Tibial artery (tissue), 4 donors: ENCODE results near the gene EGR2.
"Not testable (repeated sequence)": the region's sequence is repeated elsewhere in the genome, so short reads cannot be mapped to it uniquely, and the experiment has no call there.

Source experiments
- DNase-seq, 2 donors: peaks; one replicate each; pipeline ENCODE4 v3.0.0-alpha.2; 2019
- H3K27ac ChIP-seq, 2 donors: fragments of 200-600 bp; sonication (generic) in 1 of 2; 1 replicate in 1 of 2; 2 replicates in 1 of 2; pipeline ENCODE4 v1.5.1; 2018 to 2019; ENCODE audit warnings: mild to moderate bottlenecking in 1 of 2
- H3K27me3 ChIP-seq, 2 donors: fragments of 200-600 bp; sonication (generic) in 1 of 2; one replicate each; pipeline versions ENCODE4 v1.5.1 to v1.6.0; 2016 to 2019
- H3K36me3 ChIP-seq, 3 donors: fragments of 200-600 bp; sonication (generic) in 2 of 3; one replicate each; pipeline ENCODE4 v1.5.1; 2016 to 2019; ENCODE audit warnings: mild to moderate bottlenecking in 2 of 3
- H3K4me1 ChIP-seq, 4 donors: fragments of 200-600 bp; sonication (generic) in 2 of 4; 1 replicate in 3 of 4; 2 replicates in 1 of 4; pipeline ENCODE4 v1.5.1; 2016 to 2019
- H3K4me3 ChIP-seq, 2 donors: fragments of 200-600 bp; sonication (generic) in 1 of 2; 1 replicate in 1 of 2; 2 replicates in 1 of 2; pipeline ENCODE4 v1.5.1; 2018 to 2019; ENCODE audit warnings: mild to moderate bottlenecking in 2 of 2
- H3K9me3 ChIP-seq, 3 donors: fragments of 200-600 bp; sonication (generic) in 1 of 3; one replicate each; pipeline ENCODE4 v1.5.1; 2016 to 2019
- CTCF ChIP-seq, 2 experiments: fragments of 200-600 bp in 1 of 2; fragments of 450-650 bp in 1 of 2; IDR thresholded peaks; one replicate each; pipeline ENCODE4 v1.5.1; 2017 to 2019; ENCODE audit warnings: antibody characterized with exemption in 2 of 2, mild to moderate bottlenecking in 1 of 2, moderate library complexity in 1 of 2
- intact Hi-C: fragments of 100-400 bp; cut with DNase I; formaldehyde crosslinking; loops from one replicate; pipeline ENCODE4 v1.15.0; 2023; ENCODE audit warnings: low total_unique reads

The EGR2 gene

DNA sequence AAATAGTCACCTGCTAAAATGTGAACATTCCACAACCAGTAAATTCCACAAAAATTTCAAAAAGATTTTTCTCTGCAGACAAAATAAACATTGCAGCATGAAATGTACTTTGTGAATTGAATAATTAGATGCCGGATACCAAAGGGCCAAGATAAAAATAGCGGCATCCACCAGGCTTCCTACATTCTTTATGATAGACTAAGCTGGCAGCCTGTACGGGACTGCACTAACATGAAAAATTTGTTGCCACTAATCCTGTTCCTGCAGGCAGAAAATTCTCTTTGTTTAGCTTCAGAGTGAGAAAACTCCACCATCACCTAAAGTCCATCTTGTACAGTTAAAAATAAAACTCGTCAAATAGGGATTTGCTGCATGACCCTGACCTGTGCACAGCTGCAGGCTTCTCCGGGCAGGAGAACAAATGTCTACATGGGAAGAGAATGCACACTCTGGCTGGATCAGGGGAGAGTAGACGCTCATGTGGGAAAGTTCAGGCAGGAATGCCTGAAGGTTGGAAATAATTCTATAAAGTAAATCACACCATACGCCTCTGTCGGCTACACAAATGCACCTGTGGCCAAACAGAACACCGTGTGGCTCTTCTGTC lies 27.2 kb downstream of the EGR2 start:
- TF ChIP-seq CTCF (IDR thresholded peaks at IDR 0.05), result no peak
- intact Hi-C loops, result no loop called here
- Histone ChIP-seq H3K27ac (no peak overlapping the region), H3K4me3 (no peak overlapping the region), H3K27me3 (no peaks in the 10 kb centered on the region), H3K9me3 (peaks cover 0 to 9% (median 0%) of the 10 kb centered on the region in 3 donors), H3K4me1 (peaks cover 0 to 10% (median 3%) of the 10 kb centered on the region in 4 donors), H3K36me3 (no peaks in the 10 kb centered on the region)
- DNase-seq, result no peak

- DNase-seq, H3K4me3 ChIP-seq, H3K27me3 ChIP-seq, H3K27ac ChIP-seq, H3K9me3 ChIP-seq, intact Hi-C loops, H3K36me3 ChIP-seq, H3K4me1 ChIP-seq: not testable (repeated sequence)
Observed at GRCh38 chr10:62788285-62788684, 27.9 kb downstream of the EGR2 start.

DNA sequence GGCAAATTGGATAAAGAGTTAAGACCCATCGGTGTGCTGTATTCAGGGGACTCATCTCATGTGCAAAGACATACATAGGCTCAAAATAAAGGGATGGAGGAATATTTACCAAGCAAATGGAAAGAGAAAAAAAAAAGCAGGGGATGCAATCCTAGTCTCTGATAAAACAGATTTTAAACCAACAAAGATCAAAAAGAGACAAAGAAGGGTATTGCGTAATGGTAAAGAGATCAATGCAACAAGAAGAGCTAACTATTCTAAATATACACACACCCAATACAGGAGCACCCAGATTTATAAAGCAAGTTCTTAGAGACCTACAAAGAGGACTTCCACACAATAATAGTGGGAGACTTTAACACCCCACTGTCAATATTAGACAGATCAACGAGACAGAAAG lies 31.6 kb downstream of the EGR2 start:
- DNase-seq, intact Hi-C loops, H3K4me1 ChIP-seq, H3K9me3 ChIP-seq, H3K27me3 ChIP-seq, H3K4me3 ChIP-seq, H3K36me3 ChIP-seq, H3K27ac ChIP-seq: not testable (repeated sequence)

DNA sequence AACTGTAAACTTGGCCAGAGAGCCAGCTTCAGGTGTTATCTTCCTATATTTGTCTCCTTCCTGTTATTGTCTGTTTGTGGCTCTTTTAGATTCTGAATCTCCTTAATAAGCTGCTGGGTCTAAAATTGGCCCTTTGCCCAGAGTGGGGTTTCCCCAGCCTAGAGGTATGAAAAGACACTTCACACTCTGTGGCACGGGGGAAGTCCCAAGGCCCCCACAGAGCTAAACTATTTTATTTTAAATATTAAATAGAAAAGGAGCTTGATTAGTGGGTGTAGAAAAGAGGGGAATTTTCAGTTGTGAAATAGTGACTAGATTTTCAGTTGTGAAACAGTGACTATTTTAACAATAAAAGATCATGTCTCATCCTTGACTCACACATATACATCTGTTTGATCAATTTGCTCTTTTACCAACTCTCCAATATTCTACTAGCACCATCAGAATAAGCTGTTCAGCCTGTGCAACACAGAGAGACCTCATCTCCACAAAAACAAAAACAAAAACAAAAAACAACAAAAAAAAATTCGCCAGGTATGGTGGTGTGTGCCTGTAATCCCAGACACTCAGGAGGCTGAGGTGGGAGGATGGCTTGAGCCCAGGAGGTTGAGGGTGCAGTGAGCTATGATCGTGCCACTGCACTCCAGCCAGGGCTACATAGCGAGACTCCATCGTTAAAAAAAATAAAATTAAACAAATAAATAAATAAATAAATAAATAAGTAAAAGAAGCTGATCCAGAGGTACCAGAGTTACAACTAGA lies 36.5 kb downstream of the EGR2 start:
- TF ChIP-seq CTCF (IDR thresholded peaks at IDR 0.05), result no peak
- DNase-seq, result no peak
- intact Hi-C loops, result no loop called here
- Histone ChIP-seq H3K27me3 (no peaks in the 10 kb centered on the region), H3K36me3 (no peaks in the 10 kb centered on the region), H3K9me3 (no peaks in the 10 kb centered on the region), H3K4me3 (no peak overlapping the region), H3K27ac (no peak overlapping the region), H3K4me1 (no peaks in the 10 kb centered on the region)

- H3K4me3 ChIP-seq, result no peak overlapping the region
- H3K9me3 ChIP-seq, result no peaks in the 10 kb centered on the region
- no peaks in the 10 kb centered on the region for H3K36me3 ChIP-seq
- no peak for TF ChIP-seq CTCF (IDR thresholded peaks at IDR 0.05)
- no peaks in the 10 kb centered on the region for H3K27me3 ChIP-seq
- no peaks in the 10 kb centered on the region for H3K4me1 ChIP-seq
- DNase-seq, result no peak
- no peak overlapping the region for H3K27ac ChIP-seq
- intact Hi-C loops, result no loop called here
Observed at GRCh38 chr10:62778125-62778524, 38.0 kb downstream of the EGR2 start.

DNA sequence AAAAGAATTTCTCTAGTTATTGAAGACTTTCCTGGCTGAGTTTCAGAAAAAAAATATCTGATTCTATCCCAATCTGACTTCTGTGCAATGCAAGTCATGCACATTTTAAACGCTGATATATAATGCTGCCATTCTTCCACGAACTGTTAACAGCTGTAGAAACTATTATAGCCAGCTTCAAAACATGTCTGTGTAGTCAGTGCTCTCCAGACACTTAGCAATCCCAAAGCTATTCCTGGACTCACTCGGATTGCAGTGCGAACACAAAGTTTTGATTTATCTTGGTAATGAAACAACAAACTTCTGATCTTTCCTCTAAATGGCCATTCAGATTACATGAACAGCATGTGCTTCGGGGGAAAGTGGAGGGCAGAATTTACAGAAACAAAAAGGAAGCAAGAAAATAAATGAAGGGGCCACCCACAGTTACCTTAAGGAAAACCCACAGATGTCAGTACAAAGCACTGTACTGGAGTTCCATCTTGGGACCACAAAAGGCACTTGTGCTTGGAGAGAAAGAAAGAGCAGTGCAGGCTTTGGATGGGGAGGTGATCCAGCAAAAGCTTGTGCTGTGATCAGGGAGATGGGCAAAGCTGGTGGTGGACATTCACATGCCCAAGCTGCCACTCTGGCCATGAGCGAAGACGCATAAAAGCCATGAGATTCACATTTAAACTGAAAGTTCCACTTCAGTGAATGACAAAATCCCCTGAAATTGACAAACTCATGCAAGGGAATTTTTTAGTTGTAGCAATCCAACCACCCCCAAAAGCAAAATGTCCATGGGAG lies 43.8 kb downstream of the EGR2 start:
- Histone ChIP-seq H3K27me3 (no peaks in the 10 kb centered on the region), H3K27ac (no peak overlapping the region), H3K9me3 (no peaks in the 10 kb centered on the region), H3K4me1 (peaks cover 0 to 7% (median 3%) of the 10 kb centered on the region in 4 donors), H3K4me3 (no peak overlapping the region), H3K36me3 (no peaks in the 10 kb centered on the region)
- no peak for DNase-seq
- intact Hi-C loops, result no loop called here
- TF ChIP-seq CTCF (IDR thresholded peaks at IDR 0.05), result no peak
